HepG2 (cell line): ENCODE results near the gene DCAF8. TPM values are rescaled to one million over a fixed set of nuclear protein-coding genes. Genes with fewer than 3 reads are reported as not detected.

Source experiments
- ARID4A ChIP-seq: sonication (generic); formaldehyde crosslinking; IDR thresholded peaks from 2 replicates; pipeline ENCODE4 v1.5.0; 2020; ENCODE audit warnings: mild to moderate bottlenecking, missing genetic modification reagents, borderline replicate concordance
- CCAR2 ChIP-seq: fragments of 200-400 bp; formaldehyde crosslinking; optimal IDR thresholded peaks from 2 replicates; pipeline ENCODE3; 2018; ENCODE audit warnings: low read depth, mild to moderate bottlenecking, low read length, moderate library complexity
- DBP ChIP-seq: sonication (generic); formaldehyde crosslinking; IDR thresholded peaks from 2 replicates; pipeline ENCODE4 v1.4.0; 2020; ENCODE audit warnings: missing genetic modification reagents; ENCODE audit errors: not compliant biosample characterization
- IKZF1 ChIP-seq: fragments of 450-650 bp; IDR thresholded peaks from 2 replicates; pipeline ENCODE4 v1.7.1; 2016
- KMT2A ChIP-seq: sonication (generic); formaldehyde crosslinking; IDR thresholded peaks from 2 replicates; pipeline ENCODE4 v1.4.0; 2020; ENCODE audit warnings: missing genetic modification reagents
- NFE2L1 ChIP-seq: sonication (generic); formaldehyde crosslinking; IDR thresholded peaks from 2 replicates; pipeline ENCODE4 v1.4.0; 2020; ENCODE audit warnings: missing genetic modification reagents, mild to moderate bottlenecking, borderline replicate concordance
- PITX1 ChIP-seq: sonication (generic); formaldehyde crosslinking; IDR thresholded peaks from 2 replicates; pipeline ENCODE4 v1.5.1; 2020; ENCODE audit warnings: mild to moderate bottlenecking, missing genetic modification reagents
- SKIL ChIP-seq: sonication (generic); formaldehyde crosslinking; IDR thresholded peaks from 2 replicates; pipeline ENCODE4 v1.8.0; 2022; ENCODE audit warnings: missing genetic modification reagents, mild to moderate bottlenecking, moderate library complexity, borderline replicate concordance
- SMYD3 ChIP-seq: sonication (generic); formaldehyde crosslinking; IDR thresholded peaks from 2 replicates; pipeline ENCODE4 v1.8.1; 2023; ENCODE audit warnings: mild to moderate bottlenecking, missing genetic modification reagents
- SNAPC2 ChIP-seq: sonication (generic); formaldehyde crosslinking; IDR thresholded peaks from 2 replicates; pipeline ENCODE4 v1.8.1; 2022; ENCODE audit warnings: mild to moderate bottlenecking, missing genetic modification reagents
- SP2 ChIP-seq: sonication (generic); formaldehyde crosslinking; IDR thresholded peaks from 2 replicates; pipeline ENCODE4 v1.5.1; 2020; ENCODE audit warnings: mild to moderate bottlenecking, missing genetic modification reagents
- THRA ChIP-seq: sonication (generic); formaldehyde crosslinking; IDR thresholded peaks from 2 replicates; pipeline ENCODE4 v1.4.0; 2020; ENCODE audit warnings: missing genetic modification reagents, borderline replicate concordance
- YEATS4 ChIP-seq: sonication (generic); formaldehyde crosslinking; IDR thresholded peaks from 2 replicates; pipeline ENCODE4 v1.4.0; 2020; ENCODE audit warnings: missing genetic modification reagents, borderline replicate concordance
- ZGPAT ChIP-seq: IDR thresholded peaks from 2 replicates; pipeline ENCODE4 v1.6.1; 2016; ENCODE audit warnings: mild to moderate bottlenecking
- ZMAT3 ChIP-seq: sonication (generic); formaldehyde crosslinking; conservative IDR thresholded peaks from 2 replicates; pipeline ENCODE4 v1.7.0; 2021; ENCODE audit warnings: missing genetic modification reagents
- ZNF251 ChIP-seq: sonication (generic); formaldehyde crosslinking; IDR thresholded peaks from 2 replicates; pipeline ENCODE4 v1.9.0; 2021; ENCODE audit warnings: mild to moderate bottlenecking, missing genetic modification reagents
- ZNF839 ChIP-seq: sonication (generic); formaldehyde crosslinking; IDR thresholded peaks from 2 replicates; pipeline ENCODE4 v1.4.0; 2020; ENCODE audit warnings: missing genetic modification reagents, mild to moderate bottlenecking, borderline replicate concordance
- polyA plus RNA-seq, 8 experiments: library from polyadenylated mRNA; depleted of rRNA in 3 of 8; stranded (reverse) in 7 of 8; unstranded in 1 of 8; fragments of >200 nt; fragmentation: Illumina TruSeq in 4 of 8; extraction: Trizol in 4 of 8; gene quantifications; 2 replicates each; pipeline versions ENCODE4 v1.2.1 to v1.2.3, GENCODE V29; 2011 to 2016; ENCODE audit warnings: low read depth in 4 of 8, missing spikeins in 1 of 8, mixed read lengths in 1 of 8; ENCODE audit not compliant: insufficient read depth in 1 of 8
- total RNA-seq, 5 experiments: library from RNA; depleted of rRNA; stranded (reverse); fragments of >200 nt; fragmentation: Illumina TruSeq; extraction: Trizol; gene quantifications; 2 replicates each; pipeline ENCODE4 v1.2.3, GENCODE V29; 2016; ENCODE audit warnings: low read depth in 1 of 5

The DCAF8 gene
- total and polyA plus RNA-seq, 2 of the 13 experiments (the other 11 are each of a cell fraction or from before 2014, with no cell fraction given), result 73.4 to 79.8 TPM

- TF ChIP-seq ZGPAT (CRISPR knock-in tag), result no peak
- TF ChIP-seq DBP (CRISPR knock-in tag), result no peak
- peak; percentile 92 for TF ChIP-seq PITX1
- TF ChIP-seq THRA (CRISPR knock-in tag), result no peak; the same call in 1 of the 2 replicates
- TF ChIP-seq KMT2A (CRISPR knock-in tag), result no peak
- no peak for TF ChIP-seq ZNF251 (CRISPR knock-in tag)
- TF ChIP-seq ZMAT3 (CRISPR knock-in tag), result no peak
- no peak for TF ChIP-seq NFE2L1 (CRISPR knock-in tag)
- peak; percentile 44; the same call in 1 of the 2 replicates for TF ChIP-seq ARID4A (CRISPR knock-in tag)
- TF ChIP-seq CCAR2, result no peak
- TF ChIP-seq ZNF839 (CRISPR knock-in tag), result no peak
- no peak for TF ChIP-seq SKIL
- TF ChIP-seq SP2 (CRISPR knock-in tag), result no peak
- no peak for TF ChIP-seq IKZF1
- TF ChIP-seq SNAPC2 (CRISPR knock-in tag), result no peak
- TF ChIP-seq SMYD3 (CRISPR knock-in tag), result no peak
- TF ChIP-seq YEATS4 (CRISPR knock-in tag), result peak; percentile 61; the same call in 1 of the 2 replicates
These were observed 69.1 kb downstream of the DCAF8 start (continued) for GRCh38 chr1:160193091-160193819.
